HCT116 (cell line): ENCODE data around the gene TUBGCP5. TPM values are rescaled to one million over a fixed set of nuclear protein-coding genes. Genes with fewer than 3 reads are reported as not detected.

Source experiments
- ATAC-seq: fragments of 200-7000 bp; cut with Tn5 transposase; 2 replicates; pipeline ENCODE4 v1.9.1; 2020; ENCODE audit warnings: mild to moderate bottlenecking, moderate library complexity
- BruUV-seq: library from RNA; stranded (reverse); fragments of 400-500 nt; replicated peaks from 2 replicates; lab custom pipeline; 2021; lab: Mats Ljungman, UMichigan
- CTCF ChIA-PET: fragments of 300-600 bp; sonication (Branson Sonifier 250); formaldehyde crosslinking; loops from one replicate; lab custom pipeline; 2021; ENCODE audit warnings: antibody characterized with exemption; lab: Charles Lee
- POLR2A ChIA-PET: fragments of 300-600, 350-600 bp; sonication (Branson Sonifier 250); formaldehyde crosslinking; loops from one replicate; lab custom pipeline; 2021; ENCODE audit warnings: antibody characterized with exemption; lab: Charles Lee
- RAD21 ChIA-PET, 2 experiments: fragments of 300-600 bp; sonication (Branson Sonifier 250); formaldehyde crosslinking; loops; one replicate each; lab custom pipeline; 2023; ENCODE audit warnings: low total read pairs in 2 of 2; ENCODE audit not compliant: uncharacterized antibody in 2 of 2, unreplicated experiment in 2 of 2, low non-redundant PET in 1 of 2; lab: Charles Lee
- DNase-seq: peaks from one replicate; pipeline ENCODE4 v3.0.0-alpha.2; 2010; ENCODE audit warnings: low read depth, low spot score
- H2AFZ ChIP-seq: fragments of 200-600 bp; shearing (Covaris generic), sonication (generic); 2 replicates; pipeline ENCODE4 v1.6.1; 2017; ENCODE audit warnings: low read depth, mixed run types, mixed read lengths, antibody characterized with exemption, low read length; ENCODE audit not compliant: poor library complexity, severe bottlenecking
- H3K27ac ChIP-seq: 2 replicates; pipeline ENCODE4 v1.5.1; 2012; ENCODE audit warnings: low read depth, low read length
- H3K27me3 ChIP-seq: fragments of 200-600 bp; sonication (generic); 2 replicates; pipeline ENCODE4 v1.6.1; 2016; ENCODE audit warnings: mixed run types, low read length, mixed read lengths; ENCODE audit not compliant: insufficient read depth
- H3K36me3 ChIP-seq, 2 experiments: fragments of 200-500 bp in 1 of 2; fragments of 200-600 bp in 1 of 2; sonication (Bioruptor generic) in 1 of 2; sonication (generic) in 1 of 2; 2 replicates each; pipeline versions ENCODE4 v1.5.1 to v1.6.1; 2014 to 2016; ENCODE audit warnings: low read length in 2 of 2, inconsistent platforms in 1 of 2, mixed read lengths in 1 of 2, mixed run types in 1 of 2; ENCODE audit not compliant: insufficient read depth in 2 of 2, control insufficient read depth in 1 of 2
- H3K4me1 ChIP-seq, 2 experiments: fragments of 200-600 bp in 1 of 2; sonication (generic) in 1 of 2; 2 replicates each; pipeline versions ENCODE4 v1.5.1 to v1.6.1; 2012 to 2017; ENCODE audit warnings: low read length in 2 of 2, inconsistent platforms in 1 of 2, mild to moderate bottlenecking in 1 of 2, mixed read lengths in 1 of 2, mixed run types in 1 of 2, moderate library complexity in 1 of 2; ENCODE audit not compliant: insufficient read depth in 2 of 2, control insufficient read depth in 1 of 2
- H3K4me2 ChIP-seq: fragments of 200-600 bp; sonication (generic); 2 replicates; pipeline ENCODE4 v1.6.1; 2017; ENCODE audit warnings: mixed run types, low read length, mixed read lengths
- H3K4me3 ChIP-seq, 2 experiments: fragments of 200-600 bp in 1 of 2; sonication (generic) in 1 of 2; replicated peaks in 1 of 2; 2 replicates each; pipeline ENCODE4 v1.5.1; 2011 to 2016; ENCODE audit warnings: low read length in 2 of 2, control low read depth in 1 of 2, low read depth in 1 of 2, mild to moderate bottlenecking in 1 of 2, mixed read lengths in 1 of 2, mixed run types in 1 of 2
- H3K79me2 ChIP-seq: fragments of 200-600 bp; sonication (generic); 2 replicates; pipeline ENCODE4 v1.6.1; 2017; ENCODE audit warnings: mild to moderate bottlenecking, mixed run types, low read length, moderate library complexity, mixed read lengths; ENCODE audit not compliant: insufficient read depth
- H3K9ac ChIP-seq: fragments of 200-600 bp; sonication (generic); 2 replicates; pipeline ENCODE4 v1.6.1; 2016; ENCODE audit warnings: low read length, mixed read lengths
- H3K9me2 ChIP-seq: fragments of 200-600 bp; sonication (generic), shearing (Covaris generic); 2 replicates; pipeline ENCODE4 v1.6.1; 2017; ENCODE audit warnings: mixed run types, mild to moderate bottlenecking, moderate library complexity; ENCODE audit not compliant: insufficient read depth
- H3K9me3 ChIP-seq, 2 experiments: fragments of 200-500 bp in 1 of 2; fragments of 200-600 bp in 1 of 2; sonication (Bioruptor generic) in 1 of 2; sonication (generic) in 1 of 2; 2 replicates each; pipeline ENCODE4 v1.6.1; 2014 to 2017; ENCODE audit warnings: low read length in 2 of 2, mixed read lengths in 2 of 2, inconsistent platforms in 1 of 2, low read depth in 1 of 2, mild to moderate bottlenecking in 1 of 2, mixed run types in 1 of 2, moderate library complexity in 1 of 2; ENCODE audit not compliant: control insufficient read depth in 1 of 2, insufficient read depth in 1 of 2
- H4K20me1 ChIP-seq: fragments of 200-600 bp; sonication (generic), shearing (Covaris generic); 2 replicates; pipeline ENCODE4 v1.6.1; 2017; ENCODE audit warnings: mixed run types, mild to moderate bottlenecking, moderate library complexity; ENCODE audit not compliant: insufficient read depth
- EGR1 ChIP-seq: IDR thresholded peaks from 2 replicates; pipeline ENCODE4 v1.6.1; 2012; ENCODE audit warnings: low read depth
- ELF1 ChIP-seq: IDR thresholded peaks from 2 replicates; pipeline ENCODE4 v1.6.1; 2012; ENCODE audit warnings: low read depth, borderline replicate concordance
- EZH2 ChIP-seq: fragments of 200-600 bp; sonication (generic); IDR thresholded peaks from 2 replicates; pipeline ENCODE4 v1.6.1; 2017; ENCODE audit warnings: antibody characterized with exemption, mixed run types
- JUND ChIP-seq: IDR thresholded peaks from 2 replicates; pipeline ENCODE4 v1.6.1; 2012
- MAX ChIP-seq: IDR thresholded peaks from 2 replicates; pipeline ENCODE4 v1.6.1; 2012
- POLR2A ChIP-seq: IDR thresholded peaks from 2 replicates; pipeline ENCODE4 v1.7.0; 2011; ENCODE audit warnings: borderline replicate concordance; ENCODE audit not compliant: insufficient read depth, insufficient read length; ENCODE audit errors: extremely low read depth
- SRF ChIP-seq: IDR thresholded peaks from 2 replicates; pipeline ENCODE4 v1.6.1; 2012; ENCODE audit warnings: low read depth
- YY1 ChIP-seq: IDR thresholded peaks from 2 replicates; pipeline ENCODE4 v1.6.1; 2011; ENCODE audit warnings: low read length, low read depth, moderate library complexity, mild to moderate bottlenecking; ENCODE audit not compliant: insufficient replicate concordance; ENCODE audit errors: extremely low read depth
- ZFX ChIP-seq: fragments of 450-650 bp; IDR thresholded peaks from 2 replicates; pipeline ENCODE4 v1.6.1; 2017
- intact Hi-C: fragments of 100-400 bp; cut with micrococcal nuclease; formaldehyde crosslinking; loops from 2 replicates; pipeline ENCODE4 v1.10.0; 2022
- total RNA-seq: library from RNA; stranded (reverse); gene quantifications from one replicate; pipeline ENCODE4 v1.2.1, GENCODE V29; 2021; ENCODE audit not compliant: unreplicated experiment

Gene TUBGCP5
- total RNA-seq, 1 experiment from 2014 or later, result 17.9 TPM

- Histone ChIP-seq H3K4me2 (peak overlapping the region; percentile 100), H3K9me3 (no peaks in the 10 kb centered on the region), H3K36me3 (peaks cover 2 to 7% of the 10 kb centered on the region in 2 experiments; a peak in 1 of 4 replicates), H3K9me2 (no peaks in the 10 kb centered on the region), H3K27ac (peak overlapping the region; percentile 89), H4K20me1 (no peaks in the 10 kb centered on the region), H3K9ac (peak overlapping the region; percentile 75), H3K4me3 (peak overlapping the region; percentile 84 to 92), H3K79me2 (peaks cover 18% of the 10 kb centered on the region), H3K27me3 (no peaks in the 10 kb centered on the region), H3K4me1 (peaks cover 4 to 18% of the 10 kb centered on the region in 2 experiments), H2AFZ (peak overlapping the region; percentile 0)
- TSS peak; percentile 100 for BruUV-seq
- POLR2A ChIA-PET, result interaction anchor here (0.8 to 1.5 kb wide), 7 partner anchors 10 to 51 kb away, joined by 3 to 5 read pairs (median 3); no protein-coding TSS in a partner anchor
- TF ChIP-seq EGR1, result no peak
- TF ChIP-seq JUND, result no peak
- TF ChIP-seq MAX, result no peak
- TF ChIP-seq ZFX, result no peak
- no peak for TF ChIP-seq POLR2A
- TF ChIP-seq EZH2, result no peak
- TF ChIP-seq ELF1, result no peak
- RAD21 ChIA-PET, result no interaction called here
- ATAC-seq (peak; percentile 46), DNase-seq (no peak)
- intact Hi-C loops, result loop anchor here (2.0 to 5.0 kb wide), 2 partner anchors 41 to 427 kb away; no protein-coding TSS in a partner anchor
- CTCF ChIA-PET, result interaction anchor here (1.1 to 2.2 kb wide), 3 partner anchors 9 to 30 kb away, joined by 5 to 6 read pairs (median 6); no protein-coding TSS in a partner anchor
These were observed 530 bp upstream of the TUBGCP5 start for GRCh38 chr15:23039917-23040281.

GRCh38 chr15:23038726-23039142 is 635 bp downstream of the TUBGCP5 start:
- H2AFZ ChIP-seq, result no peak overlapping the region
- TF ChIP-seq SRF, result no peak
- TF ChIP-seq YY1, result no peak
- H3K4me3 ChIP-seq, result peak overlapping the region; percentile 84 to 92
- H3K9ac ChIP-seq, result peak overlapping the region; percentile 75
- DNase-seq, result no peak
- H3K9me3 ChIP-seq, result no peaks in the 10 kb centered on the region
- RAD21 ChIA-PET, result no interaction called here
- BruUV-seq, result no TSS peak
- peak; percentile 3 for ATAC-seq
- H3K36me3 ChIP-seq, result peaks cover 10 to 14% of the 10 kb centered on the region in 2 experiments; a peak in 3 of 4 replicates
- H4K20me1 ChIP-seq, result no peaks in the 10 kb centered on the region
- H3K4me2 ChIP-seq, result peak overlapping the region; percentile 100
- H3K9me2 ChIP-seq, result no peaks in the 10 kb centered on the region
- H3K27me3 ChIP-seq, result no peaks in the 10 kb centered on the region
- H3K4me1 ChIP-seq, result peaks cover 4 to 18% of the 10 kb centered on the region in 2 experiments
- H3K27ac ChIP-seq, result peak overlapping the region; percentile 89
- intact Hi-C loops, result loop anchor here (2.0 to 5.0 kb wide), 2 partner anchors 42 to 429 kb away; no protein-coding TSS in a partner anchor
- H3K79me2 ChIP-seq, result peaks cover 22% of the 10 kb centered on the region
- CTCF ChIA-PET, result interaction anchor here (1.1 to 2.2 kb wide), 4 partner anchors 8 to 37 kb away, joined by 3 to 6 read pairs (median 6); no protein-coding TSS in a partner anchor
- POLR2A ChIA-PET, result interaction anchor here (1.0 to 1.5 kb wide), 4 partner anchors 9 to 36 kb away, joined by 3 to 5 read pairs (median 4); no protein-coding TSS in a partner anchor
